ENCODE results near the gene DISP3.

The DISP3 gene

GRCh38 chr1:11541236-11541635, 62.3 kb downstream of the DISP3 start:
- no peak for DNase-seq (ENCODE audit: low read depth, low spot score)

GRCh38 chr1:11541956-11542355, 63.0 kb downstream of the DISP3 start:
- no peak for DNase-seq (ENCODE audit: low read depth, low spot score)

GRCh38 chr1:11543392-11543791, 64.4 kb downstream of the DISP3 start:
- no peak for DNase-seq (ENCODE audit: low read depth, low spot score)

- DNase-seq (ENCODE audit: low read depth, low spot score): no peak
These were observed 64.8 kb downstream of the DISP3 start for GRCh38 chr1:11543796-11544195.

GRCh38 chr1:11546456-11546855, 67.5 kb downstream of the DISP3 start:
- DNase-seq (ENCODE audit: low read depth, low spot score): no peak

GRCh38 chr1:11550664-11551283, 71.8 kb downstream of the DISP3 start:
- peak; percentile 16 for DNase-seq (ENCODE audit: low read depth, low spot score)

- no peak for DNase-seq (ENCODE audit: low read depth, low spot score)
These were observed 79.3 kb downstream of the DISP3 start for GRCh38 chr1:11558276-11558675.

GRCh38 chr1:11558871-11559590, 80.1 kb downstream of the DISP3 start:
- no peak for DNase-seq (ENCODE audit: low read depth, low spot score)

GRCh38 chr1:11559591-11559970, 80.6 kb downstream of the DISP3 start:
- DNase-seq (ENCODE audit: low read depth, low spot score): no peak

- no peak for DNase-seq (ENCODE audit: low read depth, low spot score)
These were observed 81.1 kb downstream of the DISP3 start for GRCh38 chr1:11560061-11560460.

- DNase-seq (ENCODE audit: low read depth, low spot score): no peak
These were observed 82.8 kb downstream of the DISP3 start for GRCh38 chr1:11561740-11562139.

GRCh38 chr1:11562664-11563063, 83.7 kb downstream of the DISP3 start:
- DNase-seq (ENCODE audit: low read depth, low spot score): no peak

- DNase-seq (ENCODE audit: low read depth, low spot score): no peak
These were observed 84.7 kb downstream of the DISP3 start for GRCh38 chr1:11563560-11564069.

- no peak for DNase-seq (ENCODE audit: low read depth, low spot score)
These were observed 85.3 kb downstream of the DISP3 start for GRCh38 chr1:11564237-11564636.

GRCh38 chr1:11566042-11566850, 87.3 kb downstream of the DISP3 start:
- DNase-seq (ENCODE audit: low read depth, low spot score): no peak

- no peak for DNase-seq (ENCODE audit: low read depth, low spot score)
These were observed 88.5 kb downstream of the DISP3 start for GRCh38 chr1:11567244-11568065.

- DNase-seq (ENCODE audit: low read depth, low spot score): no peak
These were observed 89.7 kb downstream of the DISP3 start for GRCh38 chr1:11568687-11569086.

GRCh38 chr1:11569551-11569950, 90.6 kb downstream of the DISP3 start:
- DNase-seq (ENCODE audit: low read depth, low spot score): no peak

- no peak for DNase-seq (ENCODE audit: low read depth, low spot score)
These were observed 91.0 kb downstream of the DISP3 start for GRCh38 chr1:11569954-11570353.

- no peak for DNase-seq (ENCODE audit: low read depth, low spot score)
These were observed 91.9 kb downstream of the DISP3 start for GRCh38 chr1:11570821-11571380.

- DNase-seq (ENCODE audit: low read depth, low spot score): no peak
These were observed 93.1 kb downstream of the DISP3 start for GRCh38 chr1:11571906-11572616.

All from brain pericyte (primary cell).